AG10803 (cell line): ENCODE measurements around the gene SGPL1.
A peak's percentile ranks its signal among the peaks of the same experiment; 100 is the strongest.

Experiments
- DNase-seq: peaks from one replicate; pipeline ENCODE4 v3.0.0; 2010; ENCODE audit warnings: low read depth
- H3K4me3 ChIP-seq: 2 replicates; pipeline ENCODE4 v1.5.1; 2011; ENCODE audit warnings: mild to moderate bottlenecking, low read length, control low read depth
- TF ChIP-seq, protein P1 (sequence below): conservative IDR thresholded peaks from 2 replicates; pipeline ENCODE4 v1.5.1; 2011; ENCODE audit warnings: mild to moderate bottlenecking, low read length, control low read depth, inconsistent platforms

SGPL1 gene

DNA sequence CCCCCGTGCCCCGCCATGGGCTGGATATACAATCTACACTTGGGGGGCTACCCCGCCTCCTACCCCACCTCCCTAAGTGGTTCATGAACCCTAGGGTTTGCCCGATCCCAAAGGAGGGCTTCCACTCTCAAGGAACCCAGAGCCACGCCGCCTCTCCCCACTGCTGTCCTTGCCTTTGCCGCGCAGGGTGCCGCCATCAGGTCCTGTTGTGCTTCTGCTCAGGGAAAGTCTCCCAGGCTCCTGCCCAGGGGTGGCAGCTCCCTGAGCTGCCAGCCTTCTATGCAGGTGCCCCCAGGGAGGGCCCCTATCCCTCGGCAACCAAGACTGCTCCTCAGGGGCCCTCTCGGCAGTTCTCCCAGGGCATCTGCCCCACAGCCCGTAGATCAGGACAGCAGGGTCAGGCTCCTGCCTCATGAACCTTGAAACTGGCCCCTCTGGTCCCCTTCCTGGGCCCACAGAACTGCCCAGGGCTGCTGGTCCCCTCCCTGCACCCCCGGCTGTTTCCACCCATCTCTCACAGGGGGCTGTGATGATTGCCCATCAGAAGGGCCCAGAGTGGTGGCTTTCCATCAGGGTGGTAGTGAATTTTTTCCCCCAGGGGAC lies 85.6 kb downstream of the SGPL1 start:
- TF ChIP-seq, protein P1, sequence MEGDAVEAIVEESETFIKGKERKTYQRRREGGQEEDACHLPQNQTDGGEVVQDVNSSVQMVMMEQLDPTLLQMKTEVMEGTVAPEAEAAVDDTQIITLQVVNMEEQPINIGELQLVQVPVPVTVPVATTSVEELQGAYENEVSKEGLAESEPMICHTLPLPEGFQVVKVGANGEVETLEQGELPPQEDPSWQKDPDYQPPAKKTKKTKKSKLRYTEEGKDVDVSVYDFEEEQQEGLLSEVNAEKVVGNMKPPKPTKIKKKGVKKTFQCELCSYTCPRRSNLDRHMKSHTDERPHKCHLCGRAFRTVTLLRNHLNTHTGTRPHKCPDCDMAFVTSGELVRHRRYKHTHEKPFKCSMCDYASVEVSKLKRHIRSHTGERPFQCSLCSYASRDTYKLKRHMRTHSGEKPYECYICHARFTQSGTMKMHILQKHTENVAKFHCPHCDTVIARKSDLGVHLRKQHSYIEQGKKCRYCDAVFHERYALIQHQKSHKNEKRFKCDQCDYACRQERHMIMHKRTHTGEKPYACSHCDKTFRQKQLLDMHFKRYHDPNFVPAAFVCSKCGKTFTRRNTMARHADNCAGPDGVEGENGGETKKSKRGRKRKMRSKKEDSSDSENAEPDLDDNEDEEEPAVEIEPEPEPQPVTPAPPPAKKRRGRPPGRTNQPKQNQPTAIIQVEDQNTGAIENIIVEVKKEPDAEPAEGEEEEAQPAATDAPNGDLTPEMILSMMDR, result no peak
- no peak for DNase-seq
- H3K4me3 ChIP-seq, result no peak overlapping the region

DNA sequence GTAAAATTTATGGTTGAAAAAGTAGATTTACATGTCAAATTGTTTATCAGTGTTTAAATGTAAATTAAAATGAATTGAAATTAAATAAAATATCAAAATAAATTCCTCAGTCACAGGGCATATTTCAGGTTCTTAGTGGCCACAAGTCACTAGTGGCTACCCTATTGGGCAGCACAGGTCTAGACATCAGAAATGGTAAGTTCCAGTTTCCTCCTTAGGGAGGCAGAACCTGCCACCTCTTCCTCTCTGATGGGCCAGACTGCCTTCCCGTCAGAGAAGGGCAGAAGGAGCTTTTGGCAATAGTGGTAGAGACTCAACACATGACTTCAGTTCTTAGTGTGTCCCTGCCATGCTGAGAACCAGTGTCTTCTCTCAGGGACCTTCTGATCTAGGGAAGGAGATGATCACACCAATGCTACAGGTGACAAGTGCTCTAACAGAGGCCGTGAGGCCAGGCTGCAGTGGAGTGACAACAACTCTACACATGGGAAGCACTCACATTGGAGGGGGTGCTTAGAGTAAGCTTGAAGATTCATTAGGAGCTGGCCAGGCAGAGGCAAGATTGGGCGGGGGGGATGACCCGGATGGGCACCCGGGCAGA lies 87.0 kb downstream of the SGPL1 start:
- TF ChIP-seq, protein P1, result no peak
- H3K4me3 ChIP-seq, result no peak overlapping the region
- no peak for DNase-seq

DNA sequence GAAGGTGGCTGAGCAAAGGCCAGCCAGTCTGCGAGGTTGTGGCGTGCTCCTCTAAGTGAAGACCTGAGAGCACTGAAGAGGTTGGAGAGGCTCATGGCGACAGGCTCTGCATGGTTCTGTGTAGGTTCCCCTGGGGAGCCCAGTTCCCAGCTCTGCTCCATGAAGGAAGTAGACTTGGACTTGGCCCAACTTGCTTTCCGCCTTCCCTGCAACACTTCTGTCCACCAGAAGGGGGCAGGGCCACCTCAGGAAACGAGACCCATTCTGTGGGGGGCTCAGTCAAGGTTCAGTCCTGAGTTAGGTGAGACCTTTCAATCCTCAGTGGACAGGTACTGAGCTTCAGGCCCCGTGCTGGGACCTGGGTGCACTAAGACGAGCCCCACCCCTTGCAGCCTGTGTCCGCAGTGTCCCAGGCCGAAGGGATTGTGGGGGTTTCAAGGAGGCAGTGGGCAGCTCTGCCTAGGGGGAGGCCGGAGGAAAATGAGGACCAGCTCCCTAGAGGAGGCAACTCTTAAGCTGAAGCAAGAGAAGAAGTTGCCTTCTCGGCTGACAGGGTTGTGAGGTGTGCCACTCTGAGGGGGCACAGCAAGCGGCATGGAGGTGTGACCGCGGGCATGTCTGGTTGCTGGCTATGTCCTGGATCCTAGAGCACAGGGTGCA lies 87.6 kb downstream of the SGPL1 start:
- DNase-seq, result peak; percentile 53
- no peak overlapping the region for H3K4me3 ChIP-seq
- TF ChIP-seq, protein P1, result peak; percentile 83

- TF ChIP-seq, protein P1, result no peak
- no peak overlapping the region for H3K4me3 ChIP-seq
- DNase-seq, result no peak
Measured at GRCh38 chr10:70905071-70906021, 89.6 kb downstream of the SGPL1 start.

DNA sequence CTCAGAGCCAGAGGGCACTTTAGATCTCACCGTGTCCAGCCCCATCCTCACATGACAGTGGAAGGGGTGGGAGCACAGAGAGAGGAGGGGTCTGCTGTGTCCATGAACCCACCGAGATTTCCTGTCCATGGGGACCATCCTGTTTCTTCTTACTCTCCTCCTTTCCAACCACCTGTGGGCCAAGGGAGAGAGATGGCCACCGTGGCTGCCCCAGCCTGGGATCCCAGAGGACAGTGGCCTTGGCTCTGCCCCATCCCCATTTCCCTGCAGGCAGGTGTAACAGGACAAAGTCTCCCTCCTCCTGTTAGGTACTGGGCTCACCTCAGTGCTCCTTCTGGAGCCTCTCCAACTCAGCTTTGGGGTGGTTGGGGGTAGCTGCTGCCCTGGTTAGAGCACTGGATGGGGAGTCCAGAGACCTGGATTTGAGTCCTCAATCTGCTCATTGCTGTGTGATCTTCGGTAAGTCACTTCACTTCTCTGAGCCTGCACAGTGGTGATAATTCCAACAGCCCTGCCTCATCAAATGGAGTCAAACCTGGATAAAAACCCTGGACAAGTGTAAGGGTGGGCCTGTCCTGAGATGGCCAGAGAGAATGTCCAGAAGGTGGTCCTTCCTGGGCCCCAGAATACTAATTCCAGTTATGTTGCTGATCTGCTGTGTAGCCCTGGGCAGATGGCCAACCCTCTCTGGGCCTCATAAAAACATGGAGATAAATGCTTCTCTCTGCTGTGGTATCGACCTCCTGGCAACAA lies 90.5 kb downstream of the SGPL1 start:
- H3K4me3 ChIP-seq, result no peak overlapping the region
- no peak for DNase-seq
- TF ChIP-seq, protein P1, result no peak

GRCh38 chr10:70906953-70907636 lies 91.3 kb downstream of the SGPL1 start:
- no peak overlapping the region for H3K4me3 ChIP-seq
- TF ChIP-seq, protein P1, result no peak
- no peak for DNase-seq
